Inferior parietal cortex (tissue), 1 donor: ENCODE data around the gene AGXT.

ENCODE experiments used
- DNase-seq: peaks from one replicate; pipeline ENCODE4 v3.0.0-alpha.2; 2016; ENCODE audit errors: extremely low spot score

The AGXT gene

GRCh38 chr2:240869109-240869955 is 708 bp downstream of the AGXT start:
- no peak for DNase-seq

- DNase-seq: no peak
These were observed 1.6 kb downstream of the AGXT start for GRCh38 chr2:240869956-240870875.

- no peak for DNase-seq
These were observed 2.7 kb downstream of the AGXT start for GRCh38 chr2:240871071-240871958.

DNA sequence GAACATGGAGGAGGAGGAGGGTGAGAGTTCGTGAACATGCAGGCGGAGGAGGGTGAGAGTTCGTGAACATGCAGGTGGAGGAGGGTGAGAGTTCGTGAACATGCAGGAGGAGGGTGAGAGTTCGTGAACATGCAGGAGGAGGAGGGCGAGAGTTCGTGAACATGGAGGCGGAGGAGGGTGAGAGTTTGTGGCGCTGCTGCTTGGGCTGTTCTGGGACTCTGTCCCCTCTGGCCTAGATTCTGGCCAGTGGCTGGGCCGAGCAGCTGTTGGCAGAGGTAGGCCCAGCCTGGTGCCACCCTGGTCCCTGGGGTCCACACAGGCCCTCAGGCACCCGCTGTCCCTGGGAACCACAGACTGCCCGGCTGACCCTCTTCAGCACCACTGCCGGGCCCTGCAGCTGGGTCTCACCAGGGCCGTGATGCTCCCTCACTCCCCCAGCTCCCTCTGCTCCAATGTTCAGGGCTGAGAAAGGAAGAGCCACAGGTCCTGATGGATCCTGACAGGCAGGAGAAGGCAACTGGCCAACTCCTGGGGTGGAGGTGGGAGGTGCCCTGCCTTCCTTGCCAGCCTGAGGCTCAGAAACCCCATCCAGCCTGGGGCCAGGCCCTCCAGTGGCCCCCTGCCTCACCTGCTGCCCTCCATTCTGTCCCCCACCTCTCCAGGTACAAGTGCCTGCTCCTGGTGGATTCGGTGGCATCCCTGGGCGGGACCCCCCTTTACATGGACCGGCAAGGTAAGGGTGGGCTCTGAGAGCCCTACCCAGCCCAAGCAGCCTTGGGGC is 3.9 kb downstream of the AGXT start:
- no peak for DNase-seq

GRCh38 chr2:240873098-240873788 is 4.6 kb downstream of the AGXT start:
- no peak for DNase-seq

GRCh38 chr2:240873805-240874714 is 5.4 kb downstream of the AGXT start:
- no peak for DNase-seq

GRCh38 chr2:240874715-240875227 is 6.1 kb downstream of the AGXT start:
- no peak for DNase-seq

DNA sequence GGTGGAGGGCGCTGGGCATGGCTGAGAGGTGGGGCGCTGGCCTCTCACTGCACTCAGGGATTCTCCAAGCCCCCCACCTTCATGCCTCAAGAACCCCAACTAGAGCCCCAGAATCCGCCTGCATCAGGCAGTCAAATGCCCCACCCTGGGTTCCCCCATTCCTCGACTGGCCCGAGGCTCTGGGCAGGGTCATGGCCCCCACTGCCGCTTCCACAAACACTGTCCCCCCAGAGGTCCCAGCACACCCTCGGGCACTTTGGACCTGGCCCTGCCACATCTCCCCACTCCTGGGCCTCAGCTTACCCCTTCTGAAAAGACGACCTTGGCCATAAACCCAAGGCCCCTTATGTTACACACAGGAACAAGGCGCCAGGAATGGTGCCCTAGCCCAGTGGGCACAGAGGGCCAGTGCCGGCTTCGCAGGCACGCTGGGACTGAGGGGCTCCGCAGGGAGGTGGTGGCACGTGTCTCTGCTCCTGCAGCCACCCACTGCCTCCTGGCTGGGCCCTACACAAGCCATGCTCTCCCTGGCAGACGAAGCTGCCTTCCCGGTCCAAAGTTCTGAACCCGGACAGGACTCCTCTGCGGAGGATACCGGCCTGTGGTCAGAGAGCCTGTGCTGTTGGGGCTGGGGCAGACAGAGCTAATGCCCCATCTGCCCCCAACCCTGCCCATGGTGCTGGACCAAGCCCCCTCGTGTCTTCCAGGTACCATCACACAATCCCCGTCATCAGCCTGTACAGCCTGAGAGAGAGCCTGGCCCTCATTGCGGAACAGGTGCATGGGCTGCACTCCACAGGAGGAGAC is 6.8 kb downstream of the AGXT start:
- DNase-seq: no peak

GRCh38 chr2:240876035-240876474 is 7.4 kb downstream of the AGXT start:
- DNase-seq: no peak

DNA sequence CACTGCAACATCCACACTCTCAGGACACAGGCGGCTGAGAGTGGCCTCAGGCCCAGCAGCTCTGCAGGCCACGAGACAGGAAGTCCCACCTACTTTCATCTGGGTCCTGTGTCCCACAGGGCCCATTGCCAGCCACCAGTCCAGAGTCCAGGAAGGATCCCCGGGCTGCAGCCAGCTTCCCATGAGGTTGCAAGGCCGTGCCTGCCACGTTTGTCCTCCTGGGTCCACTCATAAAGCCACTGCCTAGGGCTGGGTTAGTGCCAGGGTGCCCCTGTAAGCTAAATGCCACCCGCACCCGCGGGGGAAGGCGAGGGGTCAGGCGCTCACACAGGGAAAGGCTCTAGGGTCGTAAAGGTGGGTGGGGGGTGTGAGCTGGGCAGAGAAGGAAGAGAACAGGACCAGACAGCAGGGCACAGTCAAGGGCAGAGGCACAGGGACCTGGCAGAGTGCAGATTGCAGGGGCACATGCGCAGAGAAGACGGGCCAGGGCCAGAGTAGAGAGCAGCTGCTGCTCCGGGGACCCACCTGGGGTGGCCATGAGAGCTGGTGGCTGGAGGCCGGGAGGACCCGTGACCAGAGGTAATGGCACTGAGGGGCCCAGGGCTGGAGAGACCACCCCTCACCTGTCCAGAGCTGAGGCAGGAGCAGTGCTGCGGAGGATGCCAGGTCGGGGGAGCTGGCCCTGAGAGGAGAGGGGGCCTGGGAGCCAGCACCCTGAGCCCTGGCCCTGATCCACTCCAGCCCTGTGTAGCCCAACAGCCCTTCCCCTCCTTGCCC is 8.0 kb downstream of the AGXT start:
- DNase-seq: no peak

GRCh38 chr2:240877460-240878340 is 9.1 kb downstream of the AGXT start:
- DNase-seq: no peak

DNA sequence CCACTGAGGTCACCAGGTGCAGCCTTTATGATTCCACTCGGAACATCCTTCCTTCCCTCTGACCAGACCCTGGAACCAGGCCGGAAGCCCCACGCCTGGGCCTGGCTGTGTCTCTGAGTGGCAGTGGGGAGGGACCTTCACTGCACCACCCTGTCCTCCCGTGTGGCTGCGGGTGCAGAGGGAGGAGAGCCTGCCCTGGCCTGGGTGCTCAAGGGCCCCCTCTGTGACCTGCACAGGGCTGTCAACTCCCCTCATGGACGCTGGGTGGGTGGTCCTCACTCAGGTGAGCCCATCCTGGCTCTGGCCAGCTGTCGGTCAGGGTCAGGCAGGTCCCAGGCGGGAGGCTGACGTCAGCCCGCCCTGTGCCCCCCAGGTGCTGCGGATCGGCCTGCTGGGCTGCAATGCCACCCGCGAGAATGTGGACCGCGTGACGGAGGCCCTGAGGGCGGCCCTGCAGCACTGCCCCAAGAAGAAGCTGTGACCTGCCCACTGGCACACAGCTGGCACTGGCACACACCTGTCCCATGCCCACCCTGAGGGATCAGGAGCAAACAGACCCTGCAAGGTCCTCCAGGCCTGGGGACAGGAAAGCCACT is 9.8 kb downstream of the AGXT start:
- DNase-seq: no peak

- no peak for DNase-seq
These were observed 10.5 kb downstream of the AGXT start for GRCh38 chr2:240879105-240879504.

GRCh38 chr2:240881913-240882312 is 13.3 kb downstream of the AGXT start:
- no peak for DNase-seq

DNA sequence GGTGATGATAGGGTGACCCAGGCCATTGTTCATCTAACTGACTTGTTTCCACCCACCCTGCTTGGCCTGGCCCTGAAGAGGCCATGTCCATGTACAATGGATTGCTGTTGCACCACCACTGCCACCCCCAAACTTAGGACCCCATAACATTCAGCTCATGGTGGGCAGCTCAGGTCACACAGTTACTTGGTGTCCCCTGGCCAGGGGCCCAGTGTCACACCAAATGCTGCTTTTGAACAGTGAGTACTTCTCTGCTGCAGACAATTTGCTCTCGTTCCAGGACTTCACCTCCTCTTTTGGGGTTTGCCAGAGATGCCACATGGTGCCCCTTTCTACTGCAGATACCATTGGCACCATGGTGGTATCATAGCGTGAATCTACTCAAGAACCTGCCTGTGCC is 15.6 kb downstream of the AGXT start:
- no peak for DNase-seq

GRCh38 chr2:240884745-240885144 is 16.1 kb downstream of the AGXT start:
- DNase-seq: no peak
